GM21576 (cell line): ENCODE measurements around the gene ESYT1.
A peak's percentile ranks its signal among the peaks of the same experiment; 100 is the strongest.

Experiments used
- ATAC-seq: cut with Tn5 transposase; IDR thresholded peaks from one replicate; pipeline ENCODE4 v1.9.1; 2021; ENCODE audit warnings: mild to moderate bottlenecking, moderate library complexity; ENCODE audit not compliant: unreplicated experiment

Gene ESYT1

DNA sequence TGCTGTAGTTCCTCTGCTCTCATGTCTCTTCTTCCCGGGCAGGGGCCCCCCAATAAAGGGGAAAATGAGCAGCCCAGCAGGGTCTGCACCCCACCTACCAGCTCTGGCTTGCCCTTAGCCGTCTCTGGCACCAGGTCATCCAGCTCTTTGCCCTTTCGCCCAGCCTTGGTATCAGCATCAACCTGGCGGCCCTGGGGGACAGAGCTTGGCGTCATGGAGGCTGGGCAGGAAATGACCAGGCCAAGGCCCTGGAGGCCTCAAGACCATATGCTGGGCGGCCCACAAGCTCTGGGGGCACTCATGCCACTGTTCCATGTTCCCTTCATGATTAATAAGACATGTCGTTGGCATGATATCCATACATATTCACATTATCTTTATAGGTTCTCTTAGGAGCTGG lies 44.8 kb downstream of the ESYT1 start:
- ATAC-seq, result no peak

DNA sequence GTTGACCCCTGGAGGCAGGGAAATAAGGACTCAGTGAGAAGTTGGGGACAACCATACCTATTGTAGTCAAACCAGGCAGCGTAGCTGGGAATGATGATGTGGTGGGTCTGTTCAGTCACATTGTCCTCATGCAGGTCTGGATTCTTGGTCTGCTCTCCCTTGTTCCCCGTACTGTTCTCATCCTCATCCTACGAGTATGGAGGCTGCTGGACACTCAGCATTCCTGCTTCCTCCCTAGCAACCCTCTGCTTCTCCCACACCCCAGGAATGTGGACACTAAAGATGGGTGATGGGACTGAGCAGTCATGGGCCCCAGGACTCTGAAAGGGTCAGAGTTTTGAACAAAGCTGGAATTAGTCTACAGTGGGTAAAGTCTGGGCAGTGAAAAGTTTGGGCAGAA lies 50.3 kb downstream of the ESYT1 start:
- ATAC-seq, result no peak

DNA sequence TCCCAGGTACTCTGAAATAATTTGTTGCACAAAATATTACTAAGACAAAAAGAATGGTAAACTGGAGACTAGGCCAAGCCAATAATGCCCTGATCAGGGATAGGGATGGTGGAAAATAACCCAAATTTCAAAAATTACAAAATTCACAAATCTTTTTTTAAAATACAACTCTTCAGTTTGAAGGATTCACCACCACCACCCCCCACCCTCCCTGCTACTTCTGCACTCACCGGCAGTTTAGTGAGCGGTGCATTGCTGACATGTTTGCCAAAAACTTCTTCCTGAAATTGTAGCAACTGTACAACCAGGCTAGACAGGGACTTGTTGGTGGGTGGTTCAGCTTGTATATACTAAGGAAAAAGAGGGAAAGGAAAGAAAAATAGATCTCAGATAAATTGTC lies 58.9 kb downstream of the ESYT1 start:
- no peak for ATAC-seq

DNA sequence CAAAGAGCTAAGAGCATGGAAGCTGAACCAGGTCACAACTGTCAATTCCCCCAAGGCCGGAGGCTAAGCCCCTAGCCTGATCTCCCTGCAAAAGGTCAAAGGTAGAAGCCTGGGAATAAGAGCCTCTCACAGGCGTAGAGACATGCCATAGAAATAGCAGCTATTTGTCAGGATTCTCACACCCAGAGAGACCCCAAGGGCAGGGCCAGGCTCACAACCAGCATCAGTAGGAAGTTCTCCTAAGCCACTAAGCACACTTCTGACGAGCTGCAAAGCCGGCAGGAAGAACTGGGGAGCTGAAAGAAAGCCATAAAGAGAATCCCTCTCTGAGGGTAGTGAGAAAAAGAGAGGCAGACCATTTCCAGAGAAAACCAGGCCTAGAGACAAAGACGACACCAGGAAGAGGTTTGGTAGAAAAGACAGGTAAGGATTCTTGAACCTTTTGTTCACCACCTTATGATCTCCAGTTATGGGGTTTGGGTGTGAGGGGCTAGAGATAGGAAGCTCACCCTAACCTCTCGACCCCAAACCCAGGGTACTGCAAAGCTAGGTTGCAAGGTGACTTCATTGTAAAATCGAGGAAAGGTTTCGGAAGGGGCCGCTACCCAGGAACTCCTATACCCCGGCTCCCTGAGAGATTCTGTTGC lies 60.2 kb downstream of the ESYT1 start:
- ATAC-seq, result no peak

DNA sequence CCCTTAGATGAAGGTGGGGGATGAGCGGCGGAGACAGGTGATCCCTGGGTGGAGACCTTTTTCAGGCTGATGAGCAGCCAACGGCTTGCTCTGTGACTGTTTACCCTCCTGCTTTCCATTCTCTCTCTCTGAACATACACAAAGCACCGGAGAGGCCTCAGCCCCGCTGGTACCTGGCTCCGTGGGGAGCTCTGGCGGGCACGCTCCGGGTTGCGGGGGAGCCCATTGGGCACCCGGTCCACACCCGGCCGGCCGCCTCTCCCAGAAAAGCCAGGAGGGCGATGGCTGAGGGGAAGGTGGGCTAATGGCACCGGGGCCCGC lies 60.7 kb downstream of the ESYT1 start:
- ATAC-seq, result no peak

DNA sequence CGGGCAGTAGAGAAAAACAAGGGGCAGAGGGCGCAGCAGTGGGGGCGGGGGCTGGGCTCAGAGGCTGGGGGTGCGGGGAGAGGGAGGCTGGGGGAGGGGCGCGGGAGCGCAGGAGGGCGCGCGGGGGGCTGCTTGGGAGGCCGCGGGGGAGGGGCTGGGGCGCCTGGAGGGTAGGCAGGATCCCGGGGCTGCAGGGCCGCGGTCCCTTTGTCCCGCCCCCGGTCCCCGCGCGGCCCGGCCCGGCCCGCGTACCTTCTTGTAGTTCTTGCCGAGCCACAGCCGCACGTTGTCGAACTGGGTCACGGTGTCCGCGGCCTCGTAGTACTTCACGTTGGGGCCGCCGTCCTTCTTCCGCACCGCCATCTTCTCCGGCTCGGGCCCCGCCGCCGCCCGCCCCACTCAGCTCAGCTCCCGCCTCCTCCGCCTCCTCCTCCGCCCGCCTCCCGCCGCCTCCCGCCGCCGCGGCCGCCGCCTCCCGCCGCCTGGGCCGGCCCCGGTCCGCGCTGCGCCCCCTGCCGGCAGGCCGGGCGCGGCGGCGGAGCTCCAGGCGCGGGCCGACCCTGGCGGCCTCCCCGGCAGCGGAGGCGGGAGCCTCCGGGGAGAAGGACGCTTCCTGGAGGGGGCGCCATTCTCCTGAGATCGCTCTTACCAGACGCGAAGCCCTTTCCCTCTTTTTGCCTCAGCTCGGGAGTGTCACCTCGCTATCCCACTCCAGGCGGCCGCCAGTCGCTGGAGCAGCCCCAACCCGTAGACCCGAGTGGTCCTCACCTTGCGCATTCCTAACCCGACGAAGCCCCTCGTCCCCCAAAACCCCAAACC lies 61.2 kb downstream of the ESYT1 start, which contains the start of gene SMARCC2:
TSS of gene SMARCC2 (minus strand) at position 385 of the 819 bp plus-strand sequence. CDS start at position 363, 22 bp downstream.
- peak; percentile 54 for ATAC-seq

DNA sequence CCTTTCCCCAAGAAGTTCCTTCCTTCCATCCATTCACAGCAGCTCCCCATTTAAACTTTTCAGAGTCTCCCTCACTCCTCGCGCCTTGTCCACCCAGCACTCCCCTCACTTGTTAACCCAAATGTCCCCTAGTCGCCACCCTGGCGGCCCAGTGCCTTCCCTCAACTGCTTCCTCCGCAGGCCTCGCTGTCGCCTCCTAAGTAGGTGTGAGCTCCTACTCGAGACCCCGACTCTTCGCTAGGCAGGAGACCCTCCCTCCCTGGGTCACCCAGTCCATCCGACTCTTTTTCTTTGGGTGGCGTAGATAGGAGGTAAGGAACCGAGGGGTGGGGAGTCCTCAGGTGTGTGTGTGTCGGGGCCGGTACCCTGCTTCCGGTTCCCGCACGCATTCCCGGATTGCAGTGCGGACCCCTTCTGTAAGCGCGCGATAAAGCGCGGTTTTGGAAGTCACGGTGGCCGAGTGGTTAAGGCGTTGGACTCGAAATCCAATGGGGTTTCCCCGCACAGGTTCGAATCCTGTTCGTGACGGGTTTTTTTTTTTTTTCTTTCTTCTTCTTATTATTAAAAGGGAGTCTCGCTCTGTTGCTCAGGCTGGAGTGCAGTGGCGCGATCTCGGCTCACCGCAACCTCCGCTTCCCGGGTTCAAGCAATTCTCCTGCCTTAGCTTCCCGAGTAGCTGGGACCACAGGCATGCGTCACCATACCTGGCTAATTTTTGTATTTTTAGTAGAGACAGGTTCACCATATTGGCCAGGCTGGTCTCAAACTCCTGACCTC lies 62.0 kb downstream of the ESYT1 start:
- ATAC-seq, result peak; percentile 35

DNA sequence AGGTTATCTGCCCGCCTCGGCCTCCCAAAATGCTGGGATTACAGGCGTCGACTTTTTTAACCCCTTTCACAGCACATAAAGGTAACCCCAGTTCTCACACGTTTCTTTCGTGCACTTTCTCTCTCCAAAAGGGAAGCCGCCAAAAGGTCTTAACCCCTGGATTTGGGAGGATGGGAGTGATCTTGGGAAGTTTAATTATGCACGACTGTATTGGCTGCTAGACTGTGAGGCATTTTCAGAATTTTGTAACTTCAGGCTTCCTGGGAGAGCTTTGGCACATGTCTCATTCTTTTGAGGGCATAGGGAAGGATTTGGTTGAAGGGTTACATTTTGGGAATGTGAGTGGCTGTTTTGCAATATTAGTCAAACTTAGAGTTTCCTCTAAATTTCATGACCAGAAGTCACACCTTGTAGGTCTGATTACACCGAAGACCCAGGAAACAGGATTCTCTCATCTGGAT lies 62.7 kb downstream of the ESYT1 start:
- ATAC-seq, result no peak

DNA sequence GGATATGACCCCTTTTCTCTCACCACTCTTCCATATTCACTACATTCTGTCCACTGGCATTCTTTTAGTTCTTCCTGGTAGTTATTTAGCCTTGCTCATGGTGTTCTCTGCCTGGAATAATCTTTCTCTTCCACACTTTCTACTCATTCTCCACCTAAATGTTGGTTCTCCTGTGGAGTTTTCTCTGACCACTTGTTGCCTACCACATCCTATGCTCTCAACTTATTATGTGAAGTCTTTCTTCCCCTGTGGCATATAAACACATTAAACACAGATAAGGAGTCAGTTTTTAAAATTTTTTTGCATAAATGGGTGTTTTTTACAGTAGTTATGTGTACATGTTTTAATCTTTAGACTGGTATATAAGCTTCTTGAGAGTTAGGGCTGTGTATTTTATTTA lies 64.5 kb downstream of the ESYT1 start:
- ATAC-seq, result no peak

DNA sequence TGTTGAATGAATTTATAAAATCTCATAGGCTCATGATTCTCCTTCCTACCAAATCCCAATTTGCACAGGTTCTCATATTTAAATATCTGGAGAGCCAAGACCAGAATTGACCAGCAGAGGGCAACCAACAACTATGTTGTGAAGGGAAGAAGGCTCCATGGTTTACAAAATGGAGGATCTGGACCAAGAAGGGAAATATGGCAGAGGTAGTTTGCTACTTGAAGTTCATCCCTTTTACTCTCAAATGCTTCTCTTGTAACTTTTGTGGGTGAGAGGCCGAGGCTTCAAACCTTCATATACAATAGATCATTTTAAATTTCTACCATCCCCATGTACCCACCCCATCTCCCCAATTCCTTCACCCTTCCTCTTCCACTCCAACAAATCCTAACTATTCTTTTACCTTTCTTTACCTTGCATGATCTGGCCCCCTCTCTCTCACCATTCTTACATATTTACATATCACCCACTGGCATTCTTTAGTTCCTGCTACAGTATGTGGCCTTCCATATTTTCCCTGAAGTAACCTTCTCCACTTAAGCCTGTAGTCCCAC lies 65.0 kb downstream of the ESYT1 start:
- no peak for ATAC-seq
